ENCODE data around the gene MARCHF10.

Gene MARCHF10

DNA sequence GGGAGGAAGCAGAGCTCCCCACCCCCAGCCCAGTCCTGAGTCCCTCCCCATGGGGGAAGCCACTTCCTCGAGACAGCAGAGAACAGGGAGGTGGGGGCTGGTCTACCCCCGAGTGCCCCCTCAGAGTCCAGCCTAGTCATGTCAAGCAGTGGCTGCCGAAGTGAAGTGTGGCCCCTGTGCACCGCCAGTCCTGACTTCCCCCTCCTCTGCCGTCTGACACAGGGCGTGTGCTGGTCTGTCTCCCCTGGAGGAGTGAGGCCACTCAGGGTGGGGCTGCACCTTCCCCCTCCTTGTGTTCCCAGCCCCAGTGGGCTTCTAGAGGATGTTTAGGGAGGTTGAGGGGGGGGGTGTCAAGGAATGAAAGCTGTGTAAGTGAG lies 133.8 kb downstream of the MARCHF10 start:
- DNase-seq: no peak

DNA sequence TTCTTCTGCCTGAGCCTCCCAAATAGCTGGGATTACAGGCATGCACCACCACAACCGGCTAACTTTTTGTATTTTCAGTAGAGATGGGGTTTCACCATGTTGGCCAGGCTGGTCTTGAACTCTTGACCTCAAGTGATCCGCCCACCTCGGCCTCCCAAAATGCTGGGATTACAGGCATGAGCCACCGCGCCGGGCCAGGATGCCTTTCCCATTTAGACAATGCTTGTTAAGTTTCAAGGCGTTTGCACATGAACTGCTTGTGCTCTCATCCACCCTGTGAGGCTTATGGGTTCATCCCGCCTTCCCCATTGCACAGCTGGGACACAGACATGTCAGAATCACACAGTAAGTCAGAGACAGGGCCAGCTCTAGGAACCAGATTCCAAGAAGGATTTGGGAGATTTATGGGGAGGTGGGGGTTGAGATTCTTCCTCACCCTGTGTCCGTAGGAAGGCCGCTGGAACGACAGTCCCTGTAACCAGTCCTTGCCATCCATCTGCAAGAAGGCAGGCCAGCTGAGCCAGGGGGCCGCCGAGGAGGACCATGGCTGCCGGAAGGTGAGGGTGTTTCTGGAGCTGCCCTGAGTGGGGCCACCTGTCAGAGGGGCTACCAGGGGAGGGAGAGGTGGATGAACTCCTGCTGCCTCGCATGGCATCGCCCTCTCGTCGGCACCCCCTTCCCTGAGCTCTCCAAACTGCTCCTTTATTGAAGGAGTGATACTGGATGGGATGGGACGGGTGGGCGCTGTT lies 134.3 kb downstream of the MARCHF10 start:
- no peak for DNase-seq

DNA sequence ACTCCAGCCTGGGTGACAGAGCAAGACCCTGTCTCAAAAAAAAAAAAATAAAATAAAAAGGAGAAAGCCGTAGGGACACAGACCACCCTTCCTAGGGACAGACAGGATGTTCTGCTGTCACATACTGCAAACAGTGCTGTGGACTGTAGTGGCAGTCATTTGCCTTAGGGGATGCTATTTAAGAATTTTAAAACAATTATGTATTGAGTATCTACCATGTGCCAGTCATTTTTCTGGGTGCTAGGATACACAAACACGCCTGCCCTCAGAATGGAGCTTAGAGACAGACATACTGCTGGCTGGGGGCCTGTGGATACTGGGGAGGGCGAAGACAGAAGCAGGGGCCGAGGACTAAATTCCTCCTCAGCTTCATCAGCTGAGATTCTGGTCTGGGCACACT lies 135.2 kb downstream of the MARCHF10 start:
- no peak for DNase-seq

DNA sequence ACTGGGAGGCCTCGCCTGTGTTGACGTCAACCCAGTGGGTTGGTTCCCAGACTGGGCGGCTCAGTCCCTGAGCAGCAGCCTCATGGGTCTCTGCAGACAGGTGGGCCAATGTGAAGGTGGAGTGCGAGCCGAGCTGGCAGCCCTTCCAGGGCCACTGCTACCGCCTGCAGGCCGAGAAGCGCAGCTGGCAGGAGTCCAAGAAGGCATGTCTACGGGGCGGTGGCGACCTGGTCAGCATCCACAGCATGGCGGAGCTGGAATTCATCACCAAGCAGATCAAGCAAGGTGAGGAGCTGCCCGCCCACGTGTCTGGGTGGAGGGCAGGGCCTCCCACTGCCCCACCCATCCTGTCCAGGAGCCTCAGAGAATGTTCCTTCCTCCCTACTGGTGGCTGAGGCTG lies 136.6 kb downstream of the MARCHF10 start:
- DNase-seq: no peak

DNA sequence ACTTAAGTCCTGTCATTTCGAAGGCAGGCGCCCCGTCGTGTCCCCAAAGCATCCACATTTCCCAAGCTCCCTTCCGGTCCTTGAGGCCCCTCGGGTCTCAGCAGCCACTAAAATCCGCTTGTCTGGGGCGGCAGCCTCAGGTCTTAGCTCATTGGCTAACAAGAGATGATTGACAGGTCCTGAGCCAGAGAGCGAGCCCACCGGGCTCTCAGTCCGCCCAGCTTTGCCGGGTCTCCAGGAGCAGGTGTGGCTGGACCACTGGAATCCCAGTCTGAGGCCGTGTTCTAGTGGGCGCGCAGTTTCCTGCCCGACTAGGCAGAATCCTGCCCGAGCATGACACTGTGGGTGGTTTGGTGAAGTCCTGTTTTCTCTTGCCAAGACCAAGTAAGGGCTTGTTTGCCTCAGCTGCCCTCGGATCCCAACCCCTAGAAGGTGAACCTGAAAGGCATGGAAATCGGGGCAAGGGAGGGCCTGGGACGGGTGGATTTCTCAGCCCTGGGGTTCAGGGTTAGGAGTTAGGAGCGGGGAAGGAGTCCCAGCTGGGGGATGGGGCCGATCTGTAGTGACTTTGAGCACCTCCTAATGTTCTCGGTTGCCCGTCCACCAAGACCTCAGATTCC lies 137.8 kb downstream of the MARCHF10 start:
- no peak for DNase-seq

DNA sequence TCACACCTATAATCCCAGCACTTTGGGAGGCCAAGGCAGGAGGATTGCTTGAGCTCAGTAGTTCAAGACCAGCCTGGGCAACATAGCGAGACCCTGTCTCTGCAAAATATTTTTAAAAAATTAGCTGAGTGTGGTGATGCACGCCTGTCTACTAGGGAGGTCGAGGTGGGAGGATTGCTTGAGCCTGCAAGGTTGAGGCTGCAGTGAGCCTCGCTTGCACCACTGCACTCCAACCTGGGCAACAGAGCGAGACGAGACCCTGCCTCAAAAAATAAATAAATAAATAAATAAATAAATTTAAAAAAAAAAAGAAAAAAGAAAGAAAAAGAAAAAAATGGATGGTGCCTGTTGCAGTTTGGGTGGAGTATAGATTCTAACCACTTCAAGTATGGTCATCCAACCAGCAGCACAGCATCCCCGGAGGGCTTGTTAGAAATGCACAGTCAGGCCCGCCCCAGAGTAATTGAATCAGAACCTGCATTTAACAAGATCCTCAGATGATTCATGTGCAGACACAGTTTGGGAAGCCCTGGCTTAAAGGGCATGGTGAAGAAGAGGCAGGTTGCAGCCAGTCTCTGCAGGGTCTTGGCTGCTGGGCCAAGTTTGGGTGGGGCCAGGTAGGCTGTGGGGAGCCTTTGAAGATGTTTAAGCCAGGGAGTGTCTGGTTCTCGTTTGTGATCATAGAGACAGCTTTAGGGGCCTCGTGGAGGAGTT lies 139.9 kb downstream of the MARCHF10 start:
- no peak for DNase-seq

DNA sequence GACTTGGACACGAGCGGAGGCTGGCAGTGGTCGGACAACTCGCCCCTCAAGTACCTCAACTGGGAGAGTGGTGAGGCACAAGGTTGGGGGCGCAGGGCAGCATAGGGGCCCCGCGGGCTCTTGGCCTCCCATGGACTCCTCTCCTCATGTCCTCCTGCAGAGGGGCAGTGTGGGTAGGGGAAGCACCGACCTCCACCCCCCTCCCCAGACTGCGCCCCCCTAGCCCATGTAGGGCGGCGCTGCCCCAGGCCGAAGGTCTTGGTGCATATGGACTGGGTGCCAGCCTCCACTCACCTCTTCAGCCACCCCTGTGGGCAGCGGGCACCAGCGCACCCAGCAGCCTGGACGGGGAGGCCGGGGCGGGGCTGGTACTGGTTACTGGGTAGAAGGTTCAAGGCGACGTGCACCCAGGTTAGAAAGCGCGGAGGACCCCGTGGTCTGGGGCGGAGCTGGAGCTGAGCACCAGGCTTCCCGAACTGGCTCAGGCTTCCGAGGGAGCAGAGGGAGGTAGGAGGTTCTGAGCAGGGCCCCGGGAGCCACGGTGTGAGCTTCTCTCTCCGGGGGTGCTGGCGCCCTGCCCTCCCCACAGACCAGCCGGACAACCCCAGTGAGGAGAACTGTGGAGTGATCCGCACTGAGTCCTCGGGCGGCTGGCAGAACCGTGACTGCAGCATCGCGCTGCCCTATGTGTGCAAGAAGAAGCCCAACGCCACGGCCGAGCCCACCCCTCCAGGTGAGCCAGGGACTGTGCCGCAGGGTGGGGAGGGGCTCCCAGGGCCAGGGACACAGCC lies 141.1 kb downstream of the MARCHF10 start:
- DNase-seq: no peak

DNA sequence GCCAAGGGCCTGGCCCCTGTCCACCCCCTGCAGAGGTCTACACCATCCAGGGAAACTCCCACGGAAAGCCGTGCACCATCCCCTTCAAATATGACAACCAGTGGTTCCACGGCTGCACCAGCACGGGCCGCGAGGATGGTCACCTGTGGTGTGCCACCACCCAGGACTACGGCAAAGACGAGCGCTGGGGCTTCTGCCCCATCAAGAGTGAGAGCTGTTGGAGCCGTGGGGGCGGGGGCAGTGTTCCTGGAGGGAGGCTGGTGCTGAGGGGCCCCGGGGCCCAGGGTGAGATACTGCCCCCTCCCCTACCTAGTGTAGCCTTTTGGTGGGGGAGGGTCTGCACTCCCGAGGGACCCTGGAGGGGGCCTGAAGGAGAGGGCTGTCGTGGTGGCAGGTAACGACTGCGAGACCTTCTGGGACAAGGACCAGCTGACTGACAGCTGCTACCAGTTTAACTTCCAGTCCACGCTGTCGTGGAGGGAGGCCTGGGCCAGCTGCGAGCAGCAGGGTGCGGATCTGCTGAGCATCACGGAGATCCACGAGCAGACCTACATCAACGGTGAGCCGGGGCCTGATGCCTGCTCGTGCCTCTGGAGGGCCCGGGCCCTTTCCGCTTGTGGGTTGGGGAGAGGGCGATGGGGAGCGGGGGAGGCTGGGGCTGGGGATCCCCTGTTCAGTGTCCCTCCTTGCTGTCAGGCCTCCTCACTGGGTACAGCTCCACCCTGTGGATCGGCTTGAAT lies 141.9 kb downstream of the MARCHF10 start:
- DNase-seq: no peak

DNA sequence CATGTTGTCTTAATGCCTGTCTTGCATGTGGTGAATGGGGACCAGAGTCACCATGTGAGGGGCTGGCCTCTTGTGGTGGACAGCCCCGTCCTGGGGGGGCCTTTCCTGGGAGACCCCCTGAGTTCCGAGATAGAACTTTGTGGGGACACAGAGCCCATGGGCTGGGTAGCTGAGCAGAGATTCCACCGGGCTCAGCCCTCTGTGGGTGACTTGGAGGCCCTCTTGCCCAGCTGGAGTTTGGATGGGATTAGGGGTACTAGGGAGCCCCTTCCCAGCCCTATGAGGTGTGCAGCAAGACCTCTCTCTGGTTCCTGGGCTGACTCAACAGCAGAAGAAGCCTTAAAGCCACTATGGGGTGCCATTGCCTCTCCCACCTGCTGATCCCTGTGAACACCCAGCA lies 142.5 kb downstream of the MARCHF10 start:
- no peak for DNase-seq

DNA sequence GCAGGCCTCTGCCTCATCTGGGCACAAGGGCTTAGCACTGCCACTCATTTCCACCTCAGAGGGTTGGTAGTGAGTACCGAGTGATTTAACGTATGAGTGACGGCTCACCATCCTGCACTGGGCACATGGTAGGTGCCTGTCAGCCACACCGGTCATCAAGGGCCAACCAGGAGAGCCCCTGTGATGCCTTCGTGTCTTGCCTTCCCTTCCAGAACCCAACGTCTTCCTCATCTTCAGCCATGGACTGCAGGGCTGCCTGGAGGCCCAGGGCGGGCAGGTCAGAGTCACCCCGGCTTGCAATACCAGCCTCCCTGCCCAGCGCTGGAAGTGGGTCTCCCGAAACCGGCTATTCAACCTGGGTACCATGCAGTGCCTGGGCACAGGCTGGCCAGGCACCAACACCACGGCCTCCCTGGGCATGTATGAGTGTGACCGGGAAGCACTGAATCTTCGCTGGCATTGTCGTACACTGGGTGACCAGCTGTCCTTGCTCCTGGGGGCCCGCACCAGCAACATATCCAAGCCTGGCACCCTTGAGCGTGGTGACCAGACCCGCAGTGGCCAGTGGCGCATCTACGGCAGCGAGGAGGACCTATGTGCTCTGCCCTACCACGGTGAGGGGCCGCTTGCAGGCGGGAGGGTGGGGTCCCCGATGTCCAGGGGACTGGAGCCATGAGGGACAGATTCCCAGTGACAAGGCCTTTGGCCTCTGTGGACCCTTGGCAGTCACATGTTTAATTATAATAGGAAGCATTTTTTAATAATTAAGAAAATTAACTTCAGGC lies 143.6 kb downstream of the MARCHF10 start:
- DNase-seq: no peak

DNA sequence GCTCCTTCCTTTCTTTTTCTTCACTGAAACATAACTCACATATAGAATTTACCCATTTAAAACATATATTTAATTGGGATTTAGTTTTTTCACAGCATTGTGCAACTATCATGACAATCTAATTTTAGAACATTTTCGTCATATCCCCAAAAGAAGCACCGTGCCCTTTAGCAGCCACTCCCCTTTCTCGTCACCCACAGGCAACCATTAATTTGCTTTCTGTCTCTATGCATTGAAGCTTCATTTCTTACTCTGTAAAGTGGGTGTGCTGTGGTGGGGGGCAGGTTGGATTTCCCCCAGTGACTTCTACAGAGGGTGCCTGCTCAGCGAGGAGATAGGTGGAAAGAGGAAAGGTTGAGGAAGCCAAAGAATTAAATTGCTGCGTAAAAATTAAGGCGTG lies 144.8 kb downstream of the MARCHF10 start:
- no peak for DNase-seq

DNA sequence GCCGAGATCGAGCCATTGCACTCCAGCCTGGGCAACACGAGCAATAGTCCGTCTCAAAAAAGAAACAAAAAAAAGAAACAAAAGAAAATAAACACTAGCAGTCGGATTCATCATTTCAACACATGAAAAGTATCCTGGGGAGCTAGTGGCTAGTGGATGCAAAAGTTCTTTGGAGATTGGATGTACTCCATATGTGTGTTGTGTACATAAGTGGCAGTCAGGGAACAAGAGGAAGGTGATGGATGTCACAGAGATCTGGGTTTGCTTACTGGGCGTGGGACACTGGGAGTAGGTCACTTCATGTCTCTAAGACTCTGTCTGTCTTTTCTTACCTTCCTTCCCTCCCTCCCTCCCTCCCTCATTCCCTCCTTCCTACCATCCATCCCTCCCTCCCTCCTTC lies 145.3 kb downstream of the MARCHF10 start:
- no peak for DNase-seq

DNA sequence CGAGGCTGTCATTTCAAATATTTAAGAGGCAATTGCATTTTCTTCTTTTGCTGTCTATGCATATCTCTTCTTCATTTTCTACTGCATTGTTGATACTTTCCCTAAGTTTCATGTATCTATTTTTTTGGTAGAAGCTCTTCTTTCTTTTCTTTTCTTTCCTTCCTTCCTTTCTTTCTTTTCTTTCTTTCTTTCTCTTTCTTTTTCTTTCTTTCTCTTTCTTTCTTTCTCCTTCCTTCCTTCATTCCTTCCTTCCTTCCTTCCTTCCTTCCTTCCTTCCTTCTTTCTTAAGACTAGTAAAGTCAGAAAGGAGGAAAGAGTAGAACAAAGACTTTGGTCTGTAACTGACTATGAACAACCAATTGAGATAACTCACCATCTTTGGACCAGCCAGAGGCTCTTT lies 146.8 kb downstream of the MARCHF10 start:
- DNase-seq: no peak

DNA sequence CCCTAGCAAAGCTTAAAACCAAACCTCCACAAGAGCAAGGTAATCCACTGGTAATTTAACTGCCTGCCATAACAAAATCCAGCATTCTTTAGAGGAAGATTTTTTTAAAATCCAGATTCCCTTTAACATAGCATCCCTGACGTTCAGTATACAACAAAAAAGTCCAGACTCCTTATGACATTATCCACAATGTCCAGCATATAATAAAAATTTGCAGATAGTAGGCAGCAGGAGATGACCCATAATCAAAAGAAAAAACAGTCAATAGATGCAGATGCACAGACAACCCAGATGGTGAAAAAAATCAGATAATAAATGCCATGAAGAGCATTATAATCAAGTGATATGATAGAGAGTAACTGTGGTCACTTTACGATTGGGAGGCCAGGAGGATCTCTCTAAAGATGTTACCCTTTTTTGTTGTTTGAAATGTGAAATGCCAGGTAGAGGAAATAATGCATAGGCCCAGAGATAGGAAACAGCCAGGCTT lies 147.4 kb downstream of the MARCHF10 start:
- DNase-seq: no peak

DNA sequence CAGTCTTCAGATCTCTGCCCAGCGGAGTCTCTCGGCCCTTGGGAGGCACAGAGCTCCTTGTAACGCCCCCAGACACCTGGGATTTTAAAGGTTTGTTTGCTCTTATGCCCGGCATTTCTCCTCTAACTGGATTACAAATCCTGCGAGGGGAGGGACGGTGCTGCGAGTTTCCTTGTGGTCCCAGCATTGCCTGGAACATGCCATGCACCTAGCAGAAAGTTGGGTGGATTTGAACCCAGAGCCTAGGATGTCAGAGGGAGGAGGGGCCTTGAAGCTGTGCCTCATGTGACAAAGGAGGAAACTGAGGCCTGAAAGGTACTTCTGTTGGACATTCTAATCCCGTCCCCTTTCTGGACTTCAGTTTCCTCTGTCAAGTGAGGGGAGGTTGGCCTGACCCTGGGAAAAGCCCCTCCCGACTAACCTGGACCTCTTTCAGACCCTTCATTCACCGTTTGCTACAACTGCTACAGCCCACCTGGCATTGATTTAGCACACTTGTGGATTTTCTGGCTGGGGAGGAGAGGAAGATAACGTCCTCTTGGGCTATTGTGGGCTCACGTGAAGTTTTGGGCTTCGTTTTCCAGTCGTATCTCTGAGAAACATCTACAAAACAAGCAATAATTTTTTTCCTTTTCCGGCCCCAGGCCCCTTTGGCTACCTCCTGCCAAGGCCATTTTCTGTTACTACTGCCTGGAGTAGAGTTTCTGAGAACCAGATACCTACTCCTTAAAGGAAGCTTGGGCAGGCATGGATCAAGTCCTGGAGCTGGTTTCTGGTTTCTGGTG lies 149.8 kb downstream of the MARCHF10 start:
- no peak for DNase-seq

DNA sequence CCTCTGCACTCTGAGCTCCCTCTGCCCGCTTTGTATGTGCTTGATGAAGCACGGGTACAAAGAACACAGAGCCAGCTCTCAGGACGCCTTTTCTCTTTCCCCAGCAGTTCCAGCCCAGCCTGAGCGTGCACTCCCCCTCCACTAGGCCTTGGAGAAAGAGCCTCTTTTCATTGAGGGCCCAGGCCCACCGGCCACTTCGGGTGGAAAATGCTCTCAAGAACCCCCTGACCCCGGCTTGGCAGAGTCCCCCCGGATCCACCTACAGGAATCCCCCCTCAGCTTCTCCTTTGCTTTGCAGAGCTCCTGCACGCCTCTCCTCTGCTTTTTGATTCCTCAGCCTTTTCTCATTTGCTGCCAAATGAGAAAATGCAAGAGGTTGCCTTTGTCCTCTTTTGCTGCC lies 150.4 kb downstream of the MARCHF10 start:
- no peak for DNase-seq

DNA sequence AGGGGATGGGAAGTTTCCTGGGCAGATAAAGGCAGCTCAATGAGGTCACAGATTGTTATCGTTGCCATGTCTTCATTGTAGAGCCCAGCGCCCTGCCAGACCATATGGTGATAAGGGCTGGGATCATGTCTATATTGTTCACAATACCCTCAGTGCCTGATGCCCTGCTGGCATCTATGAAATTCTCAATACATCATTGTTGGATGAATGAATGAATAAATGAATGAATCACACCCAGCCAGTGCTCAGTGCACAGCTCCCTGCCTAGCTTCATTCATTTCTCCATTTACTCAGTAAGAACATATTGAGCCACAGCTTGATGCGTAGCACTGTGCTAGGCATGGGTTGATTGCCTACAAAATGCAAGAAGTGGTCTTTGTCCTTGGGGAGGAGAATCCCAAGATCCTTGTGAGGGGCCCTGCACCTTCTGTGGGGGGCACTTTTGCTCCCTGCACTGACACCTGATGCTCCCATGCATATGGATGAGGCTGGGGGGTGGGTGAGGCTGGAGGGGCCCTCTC lies 150.9 kb downstream of the MARCHF10 start:
- no peak for DNase-seq

DNA sequence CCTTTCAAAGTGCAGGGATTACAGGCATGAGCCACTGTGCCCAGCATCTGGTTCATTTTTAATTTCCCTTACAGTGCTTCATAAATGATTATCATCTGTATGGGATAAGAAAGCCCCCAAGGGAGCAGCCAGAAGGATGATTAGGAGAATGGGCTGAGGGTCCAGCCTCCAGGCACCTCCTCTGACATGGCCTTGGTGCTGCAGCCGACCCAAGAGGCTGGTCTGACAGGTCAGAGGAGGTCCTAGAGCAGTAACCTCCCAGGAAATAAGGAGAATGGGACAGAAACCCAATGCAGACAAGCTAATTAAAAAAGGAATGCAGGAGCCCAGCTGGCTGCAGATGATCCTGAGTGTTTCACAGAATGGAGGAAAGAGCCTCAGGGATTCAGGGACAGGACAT lies 151.7 kb downstream of the MARCHF10 start:
- DNase-seq: no peak

DNA sequence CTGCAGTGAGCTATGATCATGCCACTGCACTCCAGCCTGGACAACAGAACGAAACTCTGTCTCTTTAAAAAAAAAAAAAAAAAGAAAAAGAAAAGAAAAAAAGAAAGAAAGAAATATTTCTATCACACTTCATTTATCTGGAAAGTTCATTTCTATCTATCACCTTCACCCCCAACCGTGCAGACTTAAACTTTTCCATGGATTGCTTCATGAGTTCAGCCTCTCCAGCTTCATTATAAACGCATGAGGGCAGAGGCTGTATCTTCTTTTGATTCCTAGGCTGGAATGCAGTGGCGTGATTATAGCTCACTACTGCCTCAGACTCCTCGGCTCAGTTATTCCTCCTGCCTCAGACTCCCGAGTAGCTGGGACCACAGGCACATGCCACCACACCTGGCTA lies 152.5 kb downstream of the MARCHF10 start:
- no peak for DNase-seq

Data from stimulated activated naive CD4-positive, alpha-beta T cell treated with Interleukin-2 at 50 U/mL for 16 hours (primary cell).